Ascending aorta (tissue), 2 donors: Measurements from ENCODE around the gene ITCH. TPM values are rescaled to one million over a fixed set of nuclear protein-coding genes. Genes with fewer than 3 reads are reported as not detected.
"Not testable (repeated sequence)": the region's sequence is repeated elsewhere in the genome, so short reads cannot be mapped to it uniquely, and the experiment has no call there.

Experiments used
- DNase-seq, 2 donors: peaks; one replicate each; pipeline ENCODE4 v3.0.0-alpha.2; 2019; ENCODE audit warnings: low spot score in 2 of 2
- H3K27ac ChIP-seq, 2 donors: fragments of 200-600 bp; sonication (generic); one replicate each; pipeline ENCODE4 v1.5.1; 2016 to 2017; ENCODE audit warnings: mild to moderate bottlenecking in 1 of 2
- H3K27me3 ChIP-seq: fragments of 200-600 bp; sonication (generic); one replicate; pipeline ENCODE4 v1.5.1; 2017
- H3K36me3 ChIP-seq, 2 donors: fragments of 200-600 bp; sonication (generic); one replicate each; pipeline ENCODE4 v1.5.1; 2016
- H3K4me1 ChIP-seq, 2 donors: fragments of 200-600 bp; sonication (generic); one replicate each; pipeline ENCODE4 v1.5.1; 2016 to 2017; ENCODE audit warnings: mild to moderate bottlenecking in 1 of 2
- H3K4me3 ChIP-seq, 2 donors: fragments of 200-600 bp; sonication (generic); one replicate each; pipeline ENCODE4 v1.5.1; 2016 to 2017; ENCODE audit warnings: mild to moderate bottlenecking in 1 of 2
- H3K9me3 ChIP-seq, 2 donors: fragments of 200-600 bp; sonication (generic); one replicate each; pipeline ENCODE4 v1.5.1; 2016
- CTCF ChIP-seq, 3 experiments: fragments of 200-600 bp in 2 of 3; fragments of 450-650 bp in 1 of 3; sonication (generic) in 2 of 3; IDR thresholded peaks; one replicate each; pipeline ENCODE4 v1.5.1; 2016 to 2019; ENCODE audit warnings: antibody characterized with exemption in 3 of 3, mild to moderate bottlenecking in 1 of 3, moderate library complexity in 1 of 3
- intact Hi-C: fragments of 100-400 bp; cut with DNase I; formaldehyde crosslinking; loops from one replicate; pipeline ENCODE4 v1.15.1; 2023
- total RNA-seq: library from RNA; depleted of rRNA; stranded (reverse); fragments of >200 nt; gene quantifications from one replicate; pipeline ENCODE4 v1.1.0, GENCODE V29; 2016

ITCH gene
- total RNA-seq, 1 donor from 2014 or later = 42.8 TPM

GRCh38 chr20:34332262-34332920, 30.7 kb upstream of the ITCH start:
- no peak for DNase-seq
- no peak overlapping the region for H3K4me3 ChIP-seq
- H3K27me3 ChIP-seq = no peaks in the 10 kb centered on the region
- intact Hi-C loops = no loop called here
- TF ChIP-seq CTCF (IDR thresholded peaks at IDR 0.05) = no peak
- no peaks in the 10 kb centered on the region for H3K36me3 ChIP-seq
- H3K9me3 ChIP-seq = no peaks in the 10 kb centered on the region
- H3K27ac ChIP-seq = no peak overlapping the region
- H3K4me1 ChIP-seq = no peaks in the 10 kb centered on the region

- TF ChIP-seq CTCF (IDR thresholded peaks at IDR 0.05) = no peak
- no peaks in the 10 kb centered on the region for H3K27me3 ChIP-seq
- intact Hi-C loops = no loop called here
- DNase-seq = no peak
- H3K4me3 ChIP-seq = no peak overlapping the region
- H3K36me3 ChIP-seq = no peaks in the 10 kb centered on the region
- no peak overlapping the region for H3K27ac ChIP-seq
- H3K9me3 ChIP-seq = no peaks in the 10 kb centered on the region
- H3K4me1 ChIP-seq = no peaks in the 10 kb centered on the region
Observed at GRCh38 chr20:34333786-34334185, 29.3 kb upstream of the ITCH start.

- Histone ChIP-seq H3K4me1 (no peaks in the 10 kb centered on the region), H3K27ac (no peak overlapping the region), H3K27me3 (no peaks in the 10 kb centered on the region), H3K36me3 (no peaks in the 10 kb centered on the region), H3K9me3 (no peaks in the 10 kb centered on the region), H3K4me3 (no peak overlapping the region)
- no peak for DNase-seq
- intact Hi-C loops = no loop called here
- TF ChIP-seq CTCF (IDR thresholded peaks at IDR 0.05) = no peak
Observed at GRCh38 chr20:34334654-34335407, 28.2 kb upstream of the ITCH start.

GRCh38 chr20:34337544-34337943, 25.5 kb upstream of the ITCH start:
- TF ChIP-seq CTCF (IDR thresholded peaks at IDR 0.05) = no peak
- H3K27ac ChIP-seq = no peak overlapping the region
- no peaks in the 10 kb centered on the region for H3K27me3 ChIP-seq
- intact Hi-C loops = no loop called here
- H3K4me1 ChIP-seq = no peaks in the 10 kb centered on the region
- no peak for DNase-seq
- H3K4me3 ChIP-seq = no peak overlapping the region
- H3K36me3 ChIP-seq = no peaks in the 10 kb centered on the region
- no peaks in the 10 kb centered on the region for H3K9me3 ChIP-seq

- no peaks in the 10 kb centered on the region for H3K36me3 ChIP-seq
Observed at GRCh38 chr20:34337982-34338726, 24.9 kb upstream of the ITCH start.

GRCh38 chr20:34340726-34341125, 22.3 kb upstream of the ITCH start:
- H3K27me3 ChIP-seq, DNase-seq, H3K9me3 ChIP-seq, H3K4me3 ChIP-seq, intact Hi-C loops, H3K27ac ChIP-seq, H3K36me3 ChIP-seq, H3K4me1 ChIP-seq: not testable (repeated sequence)

More at GRCh38 chr20:34337982-34338726, 24.9 kb upstream of the ITCH start:
- Histone ChIP-seq H3K4me3 (no peak overlapping the region), H3K9me3 (no peaks in the 10 kb centered on the region), H3K27me3 (no peaks in the 10 kb centered on the region), H3K27ac (no peak overlapping the region), H3K4me1 (no peaks in the 10 kb centered on the region)
- DNase-seq = no peak
- intact Hi-C loops = no loop called here
- no peak for TF ChIP-seq CTCF (IDR thresholded peaks at IDR 0.05)

- DNase-seq, H3K4me1 ChIP-seq, H3K4me3 ChIP-seq, intact Hi-C loops, H3K27ac ChIP-seq, H3K36me3 ChIP-seq, H3K27me3 ChIP-seq, H3K9me3 ChIP-seq: not testable (repeated sequence)
Observed at GRCh38 chr20:34341199-34341598, 21.9 kb upstream of the ITCH start.
